ENCODE measurements around the gene SCYGR1.
"Not testable (repeated sequence)": the region's sequence is repeated elsewhere in the genome, so short reads cannot be mapped to it uniquely, and the experiment has no call there.

The SCYGR1 gene

GRCh38 chr2:227370791-227371312 lies 16.9 kb downstream of the SCYGR1 start:
- no peak for DNase-seq (ENCODE audit: low read depth)
- H3K4me3 ChIP-seq (ENCODE audit: low read depth, low read length), result no peak overlapping the region
- no peak for TF ChIP-seq CTCF (IDR thresholded peaks at IDR 0.05; ENCODE audit: control insufficient read depth, extremely low read depth, insufficient read depth)

- no peak overlapping the region for H3K4me3 ChIP-seq (ENCODE audit: low read depth, low read length)
- no peak for TF ChIP-seq CTCF (IDR thresholded peaks at IDR 0.05; ENCODE audit: control insufficient read depth, extremely low read depth, insufficient read depth)
- DNase-seq (ENCODE audit: low read depth), result no peak
Observed at GRCh38 chr2:227370092-227370491, 17.7 kb downstream of the SCYGR1 start.

- no peak overlapping the region for H3K4me3 ChIP-seq (ENCODE audit: low read depth, low read length)
- no peak for DNase-seq (ENCODE audit: low read depth)
- no peak for TF ChIP-seq CTCF (IDR thresholded peaks at IDR 0.05; ENCODE audit: control insufficient read depth, extremely low read depth, insufficient read depth)
Observed at GRCh38 chr2:227368574-227368973, 19.2 kb downstream of the SCYGR1 start.

GRCh38 chr2:227367427-227367795 lies 20.3 kb downstream of the SCYGR1 start:
- no peak overlapping the region for H3K4me3 ChIP-seq (ENCODE audit: low read depth, low read length)
- no peak for TF ChIP-seq CTCF (IDR thresholded peaks at IDR 0.05; ENCODE audit: control insufficient read depth, extremely low read depth, insufficient read depth)
- DNase-seq (ENCODE audit: low read depth), result no peak

GRCh38 chr2:227366769-227367426 lies 20.9 kb downstream of the SCYGR1 start:
- H3K4me3 ChIP-seq (ENCODE audit: low read depth, low read length), result no peak overlapping the region
- no peak for TF ChIP-seq CTCF (IDR thresholded peaks at IDR 0.05; ENCODE audit: control insufficient read depth, extremely low read depth, insufficient read depth)
- peak; percentile 42 for DNase-seq (ENCODE audit: low read depth)

- TF ChIP-seq CTCF (IDR thresholded peaks at IDR 0.05; ENCODE audit: control insufficient read depth, extremely low read depth, insufficient read depth), result no peak
- DNase-seq (ENCODE audit: low read depth), result no peak
- H3K4me3 ChIP-seq (ENCODE audit: low read depth, low read length), result no peak overlapping the region
Observed at GRCh38 chr2:227365833-227366232, 21.9 kb downstream of the SCYGR1 start.

GRCh38 chr2:227364585-227365263 lies 23.0 kb downstream of the SCYGR1 start:
- DNase-seq (ENCODE audit: low read depth); H3K4me3 ChIP-seq (ENCODE audit: low read depth, low read length): not testable (repeated sequence)
